Smooth muscle cell (in vitro differentiated cells): ENCODE measurements around the gene RFC5. TPM values are rescaled to one million over a fixed set of nuclear protein-coding genes. Genes with fewer than 3 reads are reported as not detected.
A peak's percentile ranks its signal among the peaks of the same experiment; 100 is the strongest.

ENCODE experiments used
- DNase-seq: peaks from one replicate; lab custom pipeline; 2025; ENCODE audit not compliant: unreplicated experiment; lab: John Stamatoyannopoulos, UW
- H2AFZ ChIP-seq: fragments of 200-600 bp; sonication (generic); 2 replicates; pipeline ENCODE4 v1.6.0; 2016; ENCODE audit warnings: antibody characterized with exemption, low read depth, mild to moderate bottlenecking
- H3F3A ChIP-seq: fragments of 200-600 bp; sonication (generic); 2 replicates; pipeline ENCODE4 v1.6.0; 2017; ENCODE audit warnings: antibody characterized with exemption, low read depth
- H3K27ac ChIP-seq: fragments of 200-600 bp; sonication (generic); 2 replicates; pipeline ENCODE4 v1.5.1; 2016; ENCODE audit warnings: low read depth, mild to moderate bottlenecking
- H3K27me3 ChIP-seq: fragments of 200-600 bp; sonication (generic); 2 replicates; pipeline ENCODE4 v1.6.1; 2016; ENCODE audit warnings: low read depth, mild to moderate bottlenecking
- H3K36me3 ChIP-seq: fragments of 200-600 bp; sonication (generic); 2 replicates; pipeline ENCODE4 v1.5.1; 2016; ENCODE audit warnings: low read depth
- H3K4me1 ChIP-seq: fragments of 200-600 bp; sonication (generic); 2 replicates; pipeline ENCODE4 v1.5.1; 2016; ENCODE audit warnings: low read depth
- H3K4me2 ChIP-seq: fragments of 200-600 bp; sonication (generic); 2 replicates; pipeline ENCODE4 v1.6.0; 2016; ENCODE audit warnings: mild to moderate bottlenecking
- H3K4me3 ChIP-seq: fragments of 200-600 bp; sonication (generic); 2 replicates; pipeline ENCODE4 v1.5.1; 2016; ENCODE audit warnings: mild to moderate bottlenecking
- H3K79me2 ChIP-seq: fragments of 200-600 bp; sonication (generic); 2 replicates; pipeline ENCODE4 v1.6.0; 2016; ENCODE audit warnings: low read depth, mild to moderate bottlenecking
- H3K9ac ChIP-seq: fragments of 200-600 bp; sonication (generic); 2 replicates; pipeline ENCODE4 v1.6.0; 2016; ENCODE audit warnings: low read depth
- H3K9me3 ChIP-seq: fragments of 200-600 bp; sonication (generic); replicated peaks from 2 replicates; pipeline ENCODE4 v1.5.1; 2016; ENCODE audit warnings: low read depth
- H4K20me1 ChIP-seq: fragments of 200-600 bp; sonication (generic); 2 replicates; pipeline ENCODE4 v1.6.0; 2016; ENCODE audit warnings: low read depth
- CTCF ChIP-seq: fragments of 200-600 bp; sonication (generic); IDR thresholded peaks from 2 replicates; pipeline ENCODE4 v1.5.1; 2017; ENCODE audit warnings: borderline replicate concordance, mild to moderate bottlenecking, antibody characterized with exemption; ENCODE audit not compliant: insufficient read depth, poor library complexity, severe bottlenecking
- WGBS: methylation state at CpG from one replicate; pipeline ENCODE4 v1.1.7; 2016; ENCODE audit warnings: low lambda C conversion rate; 5-methylcytosine and 5-hydroxymethylcytosine counted together
- polyA plus RNA-seq: library from polyadenylated mRNA; unstranded; fragments of >200 nt; fragmentation: Nextera tagmentation; extraction: Ambion mirVana; gene quantifications from 2 replicates; pipeline ENCODE4 v1.2.1, GENCODE V29; 2016
- total RNA-seq: library from RNA; depleted of rRNA; stranded (reverse); fragments of >200 nt; gene quantifications from 2 replicates; pipeline ENCODE4 v1.2.3, GENCODE V29; 2014

The RFC5 gene
- total and polyA plus RNA-seq, 2 experiments from 2014 or later = 16.4 to 27.1 TPM

- Histone ChIP-seq H3K4me2 (no peak overlapping the region), H3K4me3 (no peak overlapping the region), H2AFZ (no peak overlapping the region), H3K27ac (peak overlapping the region; percentile 76), H3K27me3 (no peaks in the 10 kb centered on the region), H3K36me3 (no peaks in the 10 kb centered on the region), H3K9me3 (no peaks in the 10 kb centered on the region), H4K20me1 (peaks cover 74% of the 10 kb centered on the region), H3K79me2 (peaks cover 62% of the 10 kb centered on the region), H3K4me1 (peaks cover 3% of the 10 kb centered on the region), H3K9ac (no peak overlapping the region), H3F3A (peaks cover 11% of the 10 kb centered on the region)
- no peak for TF ChIP-seq CTCF
- 90% methylated on average over 12 of the region's 12 CpGs for WGBS
- DNase-seq = no peak
These were observed 34.7 kb downstream of the RFC5 start for GRCh38 chr12:118050972-118051910.

- peaks cover 3% of the 10 kb centered on the region for H3K4me1 ChIP-seq
- peaks cover 11% of the 10 kb centered on the region for H3F3A ChIP-seq
- H3K4me3 ChIP-seq = no peak overlapping the region
- H3K27ac ChIP-seq = peak overlapping the region; percentile 76
- peak overlapping the region; percentile 7 for H3K9ac ChIP-seq
- peaks cover 71% of the 10 kb centered on the region for H3K79me2 ChIP-seq
- no peaks in the 10 kb centered on the region for H3K27me3 ChIP-seq
- TF ChIP-seq CTCF = no peak
- peaks cover 65% of the 10 kb centered on the region for H4K20me1 ChIP-seq
- H3K4me2 ChIP-seq = peak overlapping the region; percentile 11
- WGBS = 48% methylated on average over 14 of the region's 14 CpGs
- no peaks in the 10 kb centered on the region for H3K36me3 ChIP-seq
- peak; percentile 18 for DNase-seq
- no peak overlapping the region for H2AFZ ChIP-seq
- no peaks in the 10 kb centered on the region for H3K9me3 ChIP-seq
These were observed 36.0 kb downstream of the RFC5 start for GRCh38 chr12:118052324-118053070.

GRCh38 chr12:118053071-118053985 lies 36.8 kb downstream of the RFC5 start:
- DNase-seq = no peak
- H3K9ac ChIP-seq = peak overlapping the region; percentile 7
- no peak overlapping the region for H2AFZ ChIP-seq
- H3K4me1 ChIP-seq = peaks cover 3% of the 10 kb centered on the region
- no peak for TF ChIP-seq CTCF
- H3K4me3 ChIP-seq = no peak overlapping the region
- H3K79me2 ChIP-seq = peaks cover 80% of the 10 kb centered on the region
- H4K20me1 ChIP-seq = peaks cover 59% of the 10 kb centered on the region
- no peaks in the 10 kb centered on the region for H3K36me3 ChIP-seq
- no peaks in the 10 kb centered on the region for H3K9me3 ChIP-seq
- H3K27ac ChIP-seq = peak overlapping the region; percentile 76
- H3K4me2 ChIP-seq = peak overlapping the region; percentile 5
- WGBS = 97% methylated on average over 10 of the region's 10 CpGs
- H3K27me3 ChIP-seq = no peaks in the 10 kb centered on the region
- H3F3A ChIP-seq = peaks cover 11% of the 10 kb centered on the region
